NCI-H510A (cell line): Measurements from ENCODE around the gene DNAI2.
"Not testable (repeated sequence)": the region's sequence is repeated elsewhere in the genome, so short reads cannot be mapped to it uniquely, and the experiment has no call there.

ENCODE experiments used
- DNase-seq: peaks from one replicate; lab custom pipeline; 2025; lab: John Stamatoyannopoulos, UW

The DNAI2 gene

DNA sequence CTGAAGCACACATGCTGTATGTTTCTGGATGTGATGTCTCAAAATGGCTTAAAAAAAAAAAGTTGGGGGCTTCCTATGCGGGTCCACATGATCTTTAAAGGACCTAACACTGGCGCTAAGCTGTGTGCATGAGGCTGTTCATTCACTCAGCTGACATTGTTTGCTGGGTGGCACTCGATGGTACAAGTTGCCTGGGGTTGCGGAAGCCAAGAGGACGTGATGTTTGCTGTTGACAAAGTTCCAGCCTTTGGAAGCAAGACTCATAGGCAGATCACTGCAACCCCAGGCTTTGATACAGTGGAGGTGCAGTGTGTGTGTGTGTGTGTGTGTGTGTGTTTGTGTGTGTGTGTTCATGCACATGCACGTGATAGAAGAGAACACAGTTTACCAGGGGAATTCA lies 29.5 kb upstream of the DNAI2 start:
- DNase-seq, result no peak

DNA sequence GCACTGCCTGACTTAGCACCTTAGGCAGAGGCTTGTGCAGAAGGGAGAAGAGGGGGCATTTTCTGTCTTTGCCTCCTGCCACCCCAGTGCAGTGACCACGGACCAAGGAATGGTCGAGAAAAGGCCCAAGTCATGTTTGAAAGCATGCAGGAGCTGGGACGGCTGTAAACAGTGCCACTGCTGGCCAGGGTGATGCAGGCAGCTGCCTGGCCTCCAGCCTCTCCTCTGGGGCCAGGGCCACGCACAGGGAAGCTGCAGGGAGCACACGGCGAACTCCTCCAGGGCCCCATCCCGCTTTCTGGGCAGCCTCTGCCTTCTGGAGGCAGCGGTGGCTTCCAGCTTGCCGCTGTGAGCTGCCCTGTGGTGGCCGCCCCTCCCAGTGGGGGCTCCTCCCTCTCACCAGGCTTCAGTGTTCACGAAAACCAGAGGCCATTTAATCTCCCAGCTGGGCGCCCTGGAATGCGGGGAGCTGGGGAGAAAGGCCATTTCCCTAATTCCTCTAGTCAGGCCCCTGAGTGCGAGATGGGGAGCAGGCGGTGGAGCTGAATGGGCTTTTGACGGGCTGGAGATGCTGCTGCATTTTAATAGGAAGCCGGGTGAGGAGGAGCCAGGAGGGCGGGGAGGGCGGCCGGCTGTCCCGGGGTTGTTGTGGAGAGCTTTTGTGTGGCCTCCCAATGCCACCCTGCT lies 28.7 kb upstream of the DNAI2 start:
- DNase-seq, result no peak

DNA sequence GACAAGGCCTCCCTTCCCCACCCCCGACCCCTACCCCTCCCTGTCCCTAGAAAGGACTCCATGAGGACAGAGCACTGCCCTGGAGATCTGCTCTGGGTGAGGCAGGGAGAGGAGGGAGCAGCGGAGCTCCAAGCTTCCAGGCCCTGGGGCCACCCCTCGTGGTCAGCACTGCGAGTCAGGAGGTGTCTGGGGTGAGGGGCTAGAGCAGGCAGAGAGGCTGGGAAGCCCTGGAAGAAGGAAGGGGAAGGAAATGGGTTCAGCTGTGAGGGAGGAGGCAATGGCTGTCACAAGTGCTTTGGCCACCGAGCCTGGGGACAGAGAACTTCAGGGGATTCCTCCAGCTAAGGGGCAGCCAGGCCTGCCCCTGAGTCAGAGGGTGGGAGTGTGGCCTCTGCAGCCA lies 28.2 kb upstream of the DNAI2 start:
- no peak for DNase-seq

GRCh38 chr17:74249590-74250270 lies 24.3 kb upstream of the DNAI2 start:
- DNase-seq, result no peak

DNA sequence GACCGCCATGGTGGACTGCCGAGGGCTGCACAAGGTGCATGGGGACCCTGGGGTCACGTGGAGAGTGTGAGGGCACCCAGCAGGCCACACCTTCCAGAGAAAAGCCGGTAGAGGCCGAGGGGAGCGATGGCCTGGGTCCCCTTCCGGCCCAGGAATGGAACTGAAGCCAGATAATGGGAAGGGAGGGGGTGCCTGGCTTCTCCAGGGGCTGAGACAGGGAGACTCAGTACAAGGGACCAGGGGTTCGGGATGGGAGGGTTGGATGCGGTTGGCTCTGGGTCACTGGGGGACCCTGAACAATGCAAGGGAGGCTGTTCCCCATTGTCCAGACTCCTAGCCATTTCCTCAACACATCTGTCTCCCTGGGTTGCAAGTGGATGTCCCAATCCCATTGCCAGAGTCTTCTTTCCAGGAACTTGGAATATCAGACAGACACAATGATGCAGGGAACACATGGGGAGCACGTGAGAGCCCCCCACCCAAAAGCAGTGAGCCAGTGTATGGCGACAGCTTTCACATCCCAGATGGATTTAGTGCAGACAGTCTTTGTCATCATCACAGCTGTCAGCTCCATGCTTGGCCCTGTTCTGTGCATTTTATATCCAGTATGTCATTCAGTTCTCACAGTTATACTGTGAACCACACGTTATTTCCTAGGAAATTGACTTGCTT lies 23.6 kb upstream of the DNAI2 start:
- DNase-seq, result no peak

DNA sequence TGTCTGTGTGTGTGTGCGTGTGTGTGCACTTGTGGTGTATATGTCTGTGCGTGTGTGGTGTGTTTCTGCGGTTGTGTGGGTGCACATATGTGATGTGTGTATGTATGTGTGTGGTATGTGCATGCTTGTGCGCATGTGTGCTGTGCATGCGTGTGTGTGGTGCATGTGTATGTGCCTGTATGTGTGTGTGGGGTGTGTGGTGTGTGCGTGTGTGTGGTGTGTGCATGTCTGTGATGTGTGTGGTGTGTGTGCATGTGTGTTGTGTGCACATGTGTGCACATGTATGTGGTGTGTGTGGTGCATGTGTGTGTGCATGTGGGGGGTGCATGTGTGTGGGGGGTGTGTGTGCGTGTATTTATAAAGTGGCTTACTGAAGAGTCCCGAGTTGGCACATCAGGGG lies 23.0 kb upstream of the DNAI2 start:
- DNase-seq, result no peak

GRCh38 chr17:74251569-74251968 lies 22.5 kb upstream of the DNAI2 start:
- DNase-seq, result no peak

DNA sequence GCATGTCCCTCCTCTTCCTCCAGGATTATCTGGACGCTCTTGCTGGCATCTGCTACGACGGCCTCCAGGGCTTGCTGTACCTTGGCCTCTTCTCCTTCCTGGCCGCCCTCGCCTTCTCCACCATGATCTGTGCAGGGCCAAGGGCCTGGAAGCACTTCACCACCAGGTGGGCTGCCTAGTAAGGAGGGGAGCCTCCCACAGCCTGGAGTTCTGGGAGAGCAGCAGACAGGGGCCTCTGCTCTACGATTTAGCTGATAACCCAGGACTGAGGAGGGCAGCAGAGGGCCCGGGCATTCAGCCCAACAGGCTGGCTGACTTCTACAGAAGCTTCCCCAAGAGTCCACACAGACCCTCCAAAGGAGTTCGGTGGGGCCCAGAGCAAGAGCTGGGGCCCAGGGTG lies 21.8 kb upstream of the DNAI2 start:
- DNase-seq, result no peak

GRCh38 chr17:74253036-74253435 lies 21.0 kb upstream of the DNAI2 start:
- DNase-seq, result no peak

- no peak for DNase-seq
Measured at GRCh38 chr17:74257311-74257710, 16.7 kb upstream of the DNAI2 start.

- no peak for DNase-seq
Measured at GRCh38 chr17:74259667-74260524, 14.1 kb upstream of the DNAI2 start.

- DNase-seq, result no peak
Measured at GRCh38 chr17:74260525-74260850, 13.5 kb upstream of the DNAI2 start.

DNA sequence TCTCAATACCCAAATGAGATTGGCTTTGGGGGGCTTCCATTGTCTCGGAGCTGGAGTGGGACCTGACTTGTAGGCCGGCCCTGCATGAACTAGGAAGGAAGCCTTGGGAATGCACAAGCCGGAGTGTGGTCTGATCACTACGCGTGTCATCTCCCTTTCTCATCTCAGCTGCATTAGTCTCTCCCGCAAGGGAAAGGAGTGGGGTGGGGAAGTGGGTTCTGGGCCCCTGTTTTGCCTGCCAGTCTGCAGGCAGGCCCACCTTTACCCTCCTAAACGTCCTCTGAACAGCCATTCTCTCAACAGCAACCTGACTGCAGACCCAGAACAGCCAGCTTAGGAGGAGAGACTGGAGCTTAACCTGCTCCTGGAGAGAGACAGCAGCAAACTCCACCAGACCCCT lies 11.4 kb upstream of the DNAI2 start:
- DNase-seq, result no peak

DNA sequence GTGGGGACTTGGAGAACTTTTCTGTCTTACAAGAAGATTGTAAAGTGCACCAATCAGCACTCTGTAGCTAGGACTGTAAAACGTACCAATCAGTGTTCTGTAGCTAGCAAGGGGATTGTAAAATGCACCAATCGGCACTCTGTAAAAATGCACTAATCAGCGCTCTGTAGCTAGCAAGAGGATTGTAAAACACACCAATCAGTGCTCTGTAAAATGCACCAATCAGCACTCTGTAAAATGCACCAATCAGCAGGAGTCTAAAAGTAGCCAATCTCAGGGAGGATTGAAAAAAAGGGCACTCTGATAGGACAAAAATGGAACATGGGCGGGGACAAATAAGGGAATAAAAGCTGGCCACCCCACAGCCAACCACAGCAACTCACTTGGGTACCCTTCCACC lies 7.0 kb upstream of the DNAI2 start:
- not testable (repeated sequence) for DNase-seq

DNA sequence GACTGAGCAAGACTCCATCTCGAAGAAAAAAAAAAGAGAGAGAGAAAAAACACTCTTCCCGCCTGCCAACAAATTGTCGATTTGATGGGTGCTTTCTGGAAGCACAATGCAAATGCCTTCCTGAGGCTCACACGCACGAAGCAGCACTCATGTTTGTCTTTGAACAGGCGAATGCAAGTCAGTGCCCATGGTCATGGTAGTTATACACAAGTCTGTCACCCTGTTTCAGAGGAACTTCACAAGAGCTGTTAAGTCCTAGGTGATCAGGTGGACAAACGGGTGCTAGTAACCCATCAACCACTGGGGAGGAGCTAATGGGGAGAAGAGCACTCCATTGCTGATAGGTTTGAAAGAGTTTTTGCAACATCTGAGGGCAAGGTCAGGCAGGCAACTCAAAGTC lies 6.5 kb upstream of the DNAI2 start:
- no peak for DNase-seq

DNA sequence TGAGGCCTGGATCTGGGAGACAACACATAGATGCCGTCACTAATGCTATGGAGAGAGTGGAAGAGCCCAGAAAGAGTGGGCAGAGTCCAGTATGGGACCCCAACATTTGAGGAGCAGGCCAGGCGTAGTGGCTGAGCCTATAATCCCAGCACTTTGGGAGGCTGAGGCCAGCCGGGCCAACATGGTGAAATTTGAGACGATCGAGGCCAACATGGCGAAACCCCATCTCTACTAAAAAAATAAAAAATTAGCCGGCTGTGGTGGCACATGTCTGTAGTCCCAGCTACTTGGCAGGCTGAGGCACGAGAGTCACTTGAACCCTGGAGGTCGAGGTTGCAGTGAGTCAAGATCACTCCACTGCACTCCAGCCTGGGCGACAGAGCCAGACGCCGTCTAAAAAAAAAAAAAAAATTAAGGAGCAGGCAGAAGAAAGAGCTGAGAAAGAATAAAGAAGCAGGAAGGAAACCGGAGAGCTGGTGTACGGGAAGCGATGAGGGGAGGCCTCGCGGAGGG lies 6.0 kb upstream of the DNAI2 start:
- no peak for DNase-seq

- no peak for DNase-seq
Measured at GRCh38 chr17:74268558-74268957, 5.5 kb upstream of the DNAI2 start.

DNA sequence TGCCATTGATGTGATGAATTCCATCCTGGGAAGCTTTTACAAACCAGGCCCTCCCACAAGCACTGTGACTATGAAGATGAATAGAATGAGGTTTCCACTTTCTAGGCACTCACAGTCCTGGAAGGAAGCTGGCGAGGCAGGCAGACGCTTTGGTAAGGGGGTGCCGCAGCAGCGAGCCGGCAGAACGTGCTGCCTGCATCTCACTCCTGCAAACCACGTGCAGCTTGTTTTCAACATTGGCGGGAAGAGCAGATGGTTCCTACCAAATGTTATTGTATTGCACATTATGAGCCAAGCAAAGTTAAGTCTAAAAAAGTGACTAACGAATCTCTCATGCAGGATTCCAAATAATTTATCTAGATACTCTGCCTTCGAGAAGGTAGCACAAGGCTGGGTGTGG lies 3.7 kb upstream of the DNAI2 start:
- no peak for DNase-seq

- DNase-seq, result no peak
Measured at GRCh38 chr17:74271281-74271680, 2.8 kb upstream of the DNAI2 start.

GRCh38 chr17:74271901-74272561 lies 2.0 kb upstream of the DNAI2 start:
- DNase-seq, result no peak

GRCh38 chr17:74272731-74273201 lies 1.3 kb upstream of the DNAI2 start:
- no peak for DNase-seq
